DOHH2 (cell line): ENCODE measurements around the gene DCPS.
"Not testable (repeated sequence)": the region's sequence is repeated elsewhere in the genome, so short reads cannot be mapped to it uniquely, and the experiment has no call there.

Experiments
- H3F3A ChIP-seq: fragments of 200-600 bp; sonication (generic), shearing (Covaris generic); 2 replicates; pipeline ENCODE4 v1.6.0; 2016; ENCODE audit warnings: antibody characterized with exemption, mild to moderate bottlenecking; ENCODE audit not compliant: control insufficient read depth, insufficient read depth
- H3K27ac ChIP-seq: fragments of 200-600 bp; sonication (generic); 2 replicates; pipeline ENCODE4 v1.5.1; 2014; ENCODE audit warnings: low read depth, mild to moderate bottlenecking, low read length, moderate library complexity
- H3K27me3 ChIP-seq: fragments of 200-600 bp; sonication (generic); 2 replicates; pipeline ENCODE4 v1.6.1; 2014; ENCODE audit warnings: mild to moderate bottlenecking, low read length, mixed read lengths; ENCODE audit not compliant: control insufficient read depth
- H3K36me3 ChIP-seq: fragments of 200-600 bp; sonication (generic); 2 replicates; pipeline ENCODE4 v1.6.1; 2014; ENCODE audit warnings: mild to moderate bottlenecking, low read length, moderate library complexity, mixed read lengths; ENCODE audit not compliant: control insufficient read depth
- H3K4me1 ChIP-seq: fragments of 200-600 bp; sonication (generic); 2 replicates; pipeline ENCODE4 v1.6.1; 2014; ENCODE audit warnings: mild to moderate bottlenecking, low read length, mixed read lengths; ENCODE audit not compliant: control insufficient read depth
- H3K4me2 ChIP-seq: fragments of 200-600 bp; sonication (generic); 2 replicates; pipeline ENCODE4 v1.6.0; 2014; ENCODE audit warnings: mild to moderate bottlenecking, low read length, moderate library complexity
- H3K4me3 ChIP-seq: fragments of 200-600 bp; sonication (generic); 2 replicates; pipeline ENCODE4 v1.5.1; 2014; ENCODE audit warnings: mild to moderate bottlenecking, low read length, mixed read lengths
- H3K79me2 ChIP-seq: fragments of 200-600 bp; sonication (generic); 2 replicates; pipeline ENCODE4 v1.6.1; 2014; ENCODE audit warnings: mild to moderate bottlenecking, low read length, mixed read lengths; ENCODE audit not compliant: control insufficient read depth
- H3K9me2 ChIP-seq: fragments of 200-600 bp; sonication (generic); replicated peaks from 2 replicates; pipeline ENCODE4 v1.6.1; 2014; ENCODE audit warnings: mild to moderate bottlenecking, low read length, mixed read lengths; ENCODE audit not compliant: control insufficient read depth
- H3K9me3 ChIP-seq: fragments of 200-600 bp; sonication (generic); 2 replicates; pipeline ENCODE4 v1.6.1; 2014; ENCODE audit warnings: antibody characterized with exemption, low read length, mixed read lengths; ENCODE audit not compliant: control insufficient read depth, insufficient read depth
- H4K20me1 ChIP-seq: fragments of 200-600 bp; sonication (generic); 2 replicates; pipeline ENCODE4 v1.6.0; 2014; ENCODE audit warnings: low read depth, mild to moderate bottlenecking, antibody characterized with exemption, low read length, moderate library complexity; ENCODE audit not compliant: control insufficient read depth, insufficient read depth
- EZH2phosphoT487 ChIP-seq: fragments of 200-600 bp; sonication (generic); IDR thresholded peaks from 2 replicates; pipeline ENCODE4 v1.6.1; 2017; ENCODE audit warnings: borderline replicate concordance, mild to moderate bottlenecking, antibody characterized with exemption, low read length, moderate library complexity, mixed read lengths
- TF ChIP-seq, protein P1 (sequence below): fragments of 200-600 bp; sonication (generic); IDR thresholded peaks from one replicate; pipeline ENCODE4 v1.5.1; 2014; ENCODE audit warnings: antibody characterized with exemption, mild to moderate bottlenecking, low read depth, low read length; ENCODE audit not compliant: poor library complexity, severe bottlenecking

Gene DCPS

DNA sequence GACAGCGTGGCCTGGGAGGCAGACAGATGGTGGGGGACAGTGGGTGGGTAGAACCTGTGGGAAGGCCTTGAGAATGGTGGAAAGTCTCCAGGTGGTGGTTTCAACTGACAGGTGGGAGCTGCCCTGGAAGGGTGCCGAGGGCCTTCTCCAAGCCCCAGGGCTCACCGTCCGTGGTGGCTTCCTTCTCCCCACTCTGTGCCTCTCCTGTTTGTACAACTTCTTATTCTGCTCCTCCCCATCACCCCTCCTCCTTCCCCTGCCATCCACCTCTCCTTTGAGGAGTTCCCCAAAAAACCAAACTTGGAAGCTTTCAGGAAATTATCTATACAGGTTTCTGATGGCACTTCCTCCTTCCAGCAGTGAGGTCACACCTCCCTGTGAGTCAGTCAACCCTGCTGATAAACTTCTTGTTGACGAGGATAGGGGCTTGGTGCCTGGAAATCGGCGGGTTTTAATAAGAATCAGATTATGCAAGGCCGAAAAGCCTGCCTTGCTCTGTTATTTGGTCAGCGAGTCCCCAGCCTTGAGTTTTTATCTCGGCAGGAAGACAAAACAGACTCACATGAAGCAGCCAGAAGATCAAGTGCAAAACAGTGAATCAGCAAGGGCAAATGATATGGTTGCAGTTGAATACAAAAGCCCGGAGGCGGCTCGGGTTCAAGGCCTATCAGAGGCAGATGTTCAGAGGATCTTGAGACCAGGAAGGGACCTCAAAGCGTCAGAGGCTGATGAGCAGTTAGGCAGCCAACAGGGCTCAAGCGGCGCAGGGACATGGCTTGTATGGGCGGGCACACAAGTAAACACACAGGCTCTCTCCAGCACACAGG is 42.1 kb downstream of the DCPS start:
- Histone ChIP-seq H4K20me1 (no peaks in the 10 kb centered on the region), H3K9me2 (no peaks in the 10 kb centered on the region), H3K4me1 (no peaks in the 10 kb centered on the region), H3K4me2 (no peak overlapping the region), H3K79me2 (peaks cover 5% of the 10 kb centered on the region), H3K9me3 (no peaks in the 10 kb centered on the region), H3K4me3 (no peak overlapping the region), H3F3A (peaks cover 4% of the 10 kb centered on the region; the same call in 1 of the 2 replicates), H3K36me3 (peaks cover 34% of the 10 kb centered on the region), H3K27me3 (no peaks in the 10 kb centered on the region), H3K27ac (no peak overlapping the region)
- TF ChIP-seq, protein P1, sequence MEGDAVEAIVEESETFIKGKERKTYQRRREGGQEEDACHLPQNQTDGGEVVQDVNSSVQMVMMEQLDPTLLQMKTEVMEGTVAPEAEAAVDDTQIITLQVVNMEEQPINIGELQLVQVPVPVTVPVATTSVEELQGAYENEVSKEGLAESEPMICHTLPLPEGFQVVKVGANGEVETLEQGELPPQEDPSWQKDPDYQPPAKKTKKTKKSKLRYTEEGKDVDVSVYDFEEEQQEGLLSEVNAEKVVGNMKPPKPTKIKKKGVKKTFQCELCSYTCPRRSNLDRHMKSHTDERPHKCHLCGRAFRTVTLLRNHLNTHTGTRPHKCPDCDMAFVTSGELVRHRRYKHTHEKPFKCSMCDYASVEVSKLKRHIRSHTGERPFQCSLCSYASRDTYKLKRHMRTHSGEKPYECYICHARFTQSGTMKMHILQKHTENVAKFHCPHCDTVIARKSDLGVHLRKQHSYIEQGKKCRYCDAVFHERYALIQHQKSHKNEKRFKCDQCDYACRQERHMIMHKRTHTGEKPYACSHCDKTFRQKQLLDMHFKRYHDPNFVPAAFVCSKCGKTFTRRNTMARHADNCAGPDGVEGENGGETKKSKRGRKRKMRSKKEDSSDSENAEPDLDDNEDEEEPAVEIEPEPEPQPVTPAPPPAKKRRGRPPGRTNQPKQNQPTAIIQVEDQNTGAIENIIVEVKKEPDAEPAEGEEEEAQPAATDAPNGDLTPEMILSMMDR = no peak
- no peak for TF ChIP-seq EZH2phosphoT487

DNA sequence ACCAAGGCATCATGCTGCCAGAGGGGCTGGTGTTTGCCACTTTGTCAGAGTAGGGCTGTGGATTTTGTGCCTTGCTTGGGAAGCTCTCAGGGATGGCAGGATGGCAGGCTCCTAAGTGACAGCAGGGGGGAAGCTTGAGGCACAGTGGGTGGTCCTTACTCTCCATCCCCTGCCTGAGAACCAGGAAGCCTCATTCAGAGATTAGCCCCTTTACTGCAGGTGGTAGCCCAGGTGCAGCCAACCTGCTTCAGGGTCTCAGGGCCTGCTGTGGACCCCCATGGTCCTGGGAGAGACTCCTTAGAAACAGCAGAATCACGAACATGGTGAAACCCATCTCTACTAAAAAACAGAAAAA is 42.7 kb downstream of the DCPS start:
- H3K4me3 ChIP-seq = no peak overlapping the region
- no peaks in the 10 kb centered on the region for H4K20me1 ChIP-seq
- no peak overlapping the region for H3K4me2 ChIP-seq
- H3K36me3 ChIP-seq = peaks cover 31% of the 10 kb centered on the region
- H3K9me2 ChIP-seq = no peaks in the 10 kb centered on the region
- H3F3A ChIP-seq = peaks cover 4% of the 10 kb centered on the region; the same call in 1 of the 2 replicates
- peaks cover 11% of the 10 kb centered on the region for H3K79me2 ChIP-seq
- H3K9me3 ChIP-seq = no peaks in the 10 kb centered on the region
- no peak overlapping the region for H3K27ac ChIP-seq
- no peaks in the 10 kb centered on the region for H3K27me3 ChIP-seq
- TF ChIP-seq EZH2phosphoT487 = no peak
- TF ChIP-seq, protein P1 = no peak
- H3K4me1 ChIP-seq = no peaks in the 10 kb centered on the region

DNA sequence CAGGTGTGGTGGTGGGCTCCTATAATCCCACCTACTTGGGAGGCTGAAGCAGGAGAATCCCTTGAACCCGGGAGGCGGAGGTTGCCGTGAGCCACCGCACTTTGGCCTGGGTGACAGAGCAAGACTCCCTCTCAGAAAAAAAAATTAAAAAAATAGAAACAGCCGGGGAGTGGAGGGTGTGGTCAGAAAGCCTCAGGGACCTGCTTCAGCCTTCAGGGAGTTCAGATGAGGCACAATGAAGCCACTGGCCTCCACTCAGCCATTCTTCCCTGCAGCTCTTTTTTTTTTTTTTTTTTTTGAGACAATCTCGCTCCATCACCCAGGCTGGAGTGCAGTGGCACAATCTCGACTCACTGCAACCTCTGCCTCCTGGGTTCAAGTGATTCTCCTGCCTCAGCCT is 43.1 kb downstream of the DCPS start:
- H4K20me1 ChIP-seq, H3K27ac ChIP-seq, H3K4me1 ChIP-seq, H3K27me3 ChIP-seq, H3K4me2 ChIP-seq, H3K9me2 ChIP-seq, H3F3A ChIP-seq, H3K9me3 ChIP-seq, H3K4me3 ChIP-seq: not testable (repeated sequence)
- Histone ChIP-seq H3K36me3 (peaks cover 29% of the 10 kb centered on the region), H3K79me2 (peaks cover 14% of the 10 kb centered on the region)
